GM18861 (cell line): ENCODE results near the gene PLD2.

Source experiments
- ATAC-seq: cut with Tn5 transposase; IDR thresholded peaks from one replicate; pipeline ENCODE4 v1.9.1; 2021; ENCODE audit not compliant: unreplicated experiment

Gene PLD2

DNA sequence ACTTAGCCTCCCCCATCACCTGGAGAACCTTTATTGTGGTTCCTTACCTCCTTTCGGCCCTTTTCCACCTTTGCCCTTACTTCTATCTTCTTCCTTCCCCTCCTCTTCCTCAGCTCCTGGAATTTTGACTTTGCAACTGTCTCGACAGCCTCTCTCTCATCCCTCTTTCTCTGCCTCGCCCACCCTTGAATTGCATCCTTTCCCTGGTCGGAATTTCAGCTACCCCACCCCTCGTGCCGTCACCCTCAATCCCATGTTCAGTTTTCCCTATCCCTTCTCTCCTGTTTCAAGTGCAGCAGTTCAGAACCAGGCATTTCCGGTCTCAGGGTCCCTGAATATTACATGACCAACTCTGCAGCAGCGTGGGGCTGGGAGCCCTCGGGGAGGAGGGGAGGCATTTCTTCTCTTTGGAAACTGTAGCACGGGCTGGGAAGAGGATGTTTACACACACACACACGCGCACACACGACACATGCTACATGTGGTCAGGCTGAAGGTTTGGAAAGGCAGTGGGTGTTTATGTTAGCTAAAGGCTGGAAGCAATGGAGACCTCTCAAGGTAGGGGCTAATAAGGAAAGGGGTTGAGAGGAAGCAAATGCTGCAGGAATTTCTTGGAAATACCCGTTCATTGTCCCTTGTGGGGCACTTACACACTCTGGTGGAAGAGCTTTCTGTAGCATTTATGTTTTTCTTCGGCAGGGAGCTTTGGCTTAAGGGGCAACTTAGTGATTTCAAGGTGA, 27.2 kb downstream of the PLD2 start:
- no peak for ATAC-seq

DNA sequence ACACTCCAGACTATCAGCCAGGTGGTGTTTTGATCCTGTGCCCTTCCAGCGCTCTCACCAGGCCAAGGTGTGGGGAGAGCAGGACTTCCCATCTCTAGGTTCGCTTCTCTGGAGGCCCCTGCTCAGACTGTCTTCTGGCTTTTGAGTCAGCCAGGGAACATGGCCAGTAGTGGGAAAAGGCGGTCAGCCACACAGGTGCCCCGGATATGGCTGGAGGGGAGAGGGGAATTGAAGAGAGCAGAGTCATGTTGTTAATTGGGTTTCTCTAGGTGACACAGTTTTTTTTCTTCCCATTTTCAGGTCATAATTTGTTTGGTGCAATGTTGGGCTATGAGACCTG, 27.7 kb downstream of the PLD2 start:
- no peak for ATAC-seq

DNA sequence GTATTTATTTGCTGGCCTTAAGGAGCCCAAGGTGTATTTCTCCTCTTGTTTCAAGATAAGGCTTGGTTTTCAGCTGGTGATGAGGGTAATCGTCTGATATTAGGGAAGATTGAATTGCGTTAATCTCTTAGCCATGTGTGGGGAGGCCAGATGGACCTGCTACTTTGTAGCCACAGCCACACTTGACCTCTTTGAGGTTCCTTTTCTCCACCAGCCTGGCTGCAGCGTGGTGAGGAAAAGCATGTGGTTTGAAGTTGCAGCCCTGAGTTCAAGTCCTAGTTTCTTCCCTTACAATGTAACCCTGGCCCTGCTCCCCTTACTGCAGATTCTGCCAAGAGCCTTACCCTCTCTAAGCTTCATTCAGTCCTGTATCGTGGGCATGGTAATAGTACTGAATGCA, 29.3 kb downstream of the PLD2 start:
- ATAC-seq: no peak

DNA sequence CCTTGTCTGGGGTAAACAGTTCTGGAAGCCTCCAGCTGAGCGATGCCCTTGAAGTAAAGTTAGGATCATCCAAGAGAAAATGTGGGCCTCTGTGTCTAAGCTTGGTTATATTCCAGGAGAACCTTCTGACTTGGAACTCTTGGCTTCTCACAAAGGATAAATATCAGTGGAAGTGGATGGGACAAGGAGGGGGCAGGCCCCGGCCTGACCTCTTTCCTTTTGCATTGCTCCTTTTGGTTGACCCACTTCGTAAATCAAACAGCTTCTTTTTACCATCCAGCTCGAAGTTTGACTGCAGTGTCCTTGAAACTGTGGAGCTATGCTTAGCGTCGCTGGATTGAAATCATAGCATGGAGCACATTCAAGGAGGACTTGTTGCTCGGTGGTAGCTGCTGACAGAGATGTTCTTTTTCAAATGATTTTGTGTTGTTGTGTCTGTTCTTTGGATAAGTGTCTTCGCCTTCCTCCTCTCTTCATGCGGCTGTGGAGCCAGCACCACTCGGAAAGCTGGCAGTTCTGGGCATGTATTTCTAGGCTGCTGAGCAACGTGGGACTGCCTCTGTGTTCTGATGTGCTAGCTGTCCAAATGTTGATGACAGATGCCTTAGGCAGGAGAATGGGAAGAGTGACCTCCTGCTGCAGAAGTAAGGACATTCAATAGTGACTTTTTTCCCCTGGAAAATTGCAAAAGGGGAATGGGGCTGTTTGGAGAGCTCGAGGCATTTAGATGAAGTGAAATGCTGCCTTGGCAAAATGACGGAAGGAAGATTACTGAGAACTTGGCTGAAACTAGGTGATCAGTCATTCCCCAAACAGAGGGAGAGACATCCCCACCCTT, 30.7 kb downstream of the PLD2 start:
- no peak for ATAC-seq

DNA sequence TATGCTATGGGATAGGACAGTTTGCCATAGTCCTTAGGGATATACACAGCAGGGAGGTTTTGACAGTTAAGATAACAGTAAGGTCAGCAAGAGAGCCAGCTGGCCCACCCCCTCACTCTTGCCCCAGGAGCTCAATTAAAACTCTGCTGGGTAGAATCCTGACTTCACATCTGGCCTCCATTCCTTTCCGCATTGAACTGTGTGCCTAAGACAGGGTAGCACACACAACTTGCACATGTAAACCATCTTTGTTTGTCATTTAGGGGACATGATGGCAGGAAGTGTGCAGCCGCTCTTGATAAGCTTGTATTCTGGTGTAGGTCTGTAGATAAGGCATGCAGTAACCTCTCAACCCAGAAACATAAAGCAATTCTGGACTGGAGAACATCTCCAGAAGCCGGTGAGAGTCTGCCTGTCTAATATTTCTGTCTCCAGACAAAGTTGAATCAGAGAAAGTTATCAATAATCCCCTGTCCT, 31.4 kb downstream of the PLD2 start:
- no peak for ATAC-seq

DNA sequence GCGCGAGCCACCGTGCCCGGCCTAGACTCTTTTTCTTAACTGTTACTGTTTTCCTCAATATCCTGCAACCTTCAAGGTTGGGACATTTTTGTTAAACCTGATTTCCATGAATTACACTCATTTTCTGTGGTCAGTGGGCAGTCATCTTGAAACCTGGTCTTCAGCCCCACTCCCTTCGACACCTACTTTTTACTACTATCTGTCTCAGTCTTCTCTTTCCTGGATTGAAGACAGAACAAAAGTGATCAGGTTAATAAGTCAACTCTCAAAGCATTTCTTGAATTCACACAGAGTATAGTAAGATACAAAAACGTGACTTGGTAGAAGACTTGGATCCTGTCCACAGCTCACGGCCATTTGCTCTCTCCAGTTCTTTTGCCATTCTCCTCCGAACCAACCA, 32.3 kb downstream of the PLD2 start:
- ATAC-seq: no peak

DNA sequence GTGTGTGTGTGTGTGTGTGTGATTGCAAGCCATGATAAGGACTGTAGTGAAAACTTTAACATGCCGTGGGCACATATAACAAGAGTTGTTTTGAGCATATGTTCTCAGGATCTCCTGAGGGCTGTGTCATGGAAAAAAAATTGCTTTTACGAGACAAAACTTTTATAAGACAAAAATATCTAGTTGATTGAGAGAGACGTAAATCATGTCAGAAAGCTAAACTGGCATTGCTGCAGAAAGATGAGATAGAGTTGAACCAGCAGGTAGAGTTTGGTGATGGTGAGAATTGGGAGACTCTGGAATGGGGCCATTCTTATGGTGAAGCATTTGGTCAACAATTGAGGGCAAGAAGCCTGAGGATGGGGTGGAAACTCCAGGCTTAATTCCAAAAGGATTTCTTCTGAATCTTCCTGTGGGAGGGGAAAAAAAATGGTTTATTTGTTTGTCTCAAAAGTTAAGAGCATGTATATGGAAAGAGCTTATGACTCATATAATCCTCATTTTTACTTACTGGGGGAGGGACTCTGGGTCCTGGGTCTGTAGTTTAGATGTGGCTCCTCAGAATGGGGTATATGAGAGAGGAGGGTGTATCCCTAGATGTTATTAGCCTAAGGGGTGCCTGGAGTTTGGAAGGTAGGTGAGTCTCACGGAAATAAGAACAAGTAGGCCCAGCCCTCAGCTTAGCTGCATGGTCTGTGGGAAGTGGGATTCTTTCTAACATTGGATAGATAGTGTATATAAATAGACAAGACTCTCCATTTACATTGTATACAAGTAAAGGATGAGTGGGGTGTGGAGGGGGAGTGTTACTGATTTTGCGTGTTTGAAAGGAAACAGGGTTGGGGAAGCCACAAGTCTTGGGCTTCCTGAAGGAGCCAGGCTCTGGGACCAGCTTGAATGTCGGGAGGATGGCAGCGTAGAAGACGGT, 33.3 kb downstream of the PLD2 start:
- ATAC-seq: no peak

DNA sequence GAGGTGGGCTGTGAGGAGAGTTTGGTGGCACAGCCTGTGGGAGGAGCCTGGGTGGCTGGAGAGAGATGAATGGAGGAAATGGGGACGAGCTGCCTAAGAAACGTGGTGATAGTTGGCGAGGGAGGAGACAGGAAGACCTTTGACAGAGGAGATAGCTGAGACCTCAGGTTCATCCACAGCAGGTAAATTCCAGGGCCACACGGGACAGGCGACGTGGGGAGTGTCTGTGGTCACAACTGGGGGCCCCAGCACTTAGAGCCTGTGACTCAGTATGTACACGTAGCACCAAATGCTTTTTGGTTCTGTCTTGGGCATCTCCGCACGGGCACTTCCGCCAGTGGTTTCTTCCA, 33.9 kb downstream of the PLD2 start:
- no peak for ATAC-seq

DNA sequence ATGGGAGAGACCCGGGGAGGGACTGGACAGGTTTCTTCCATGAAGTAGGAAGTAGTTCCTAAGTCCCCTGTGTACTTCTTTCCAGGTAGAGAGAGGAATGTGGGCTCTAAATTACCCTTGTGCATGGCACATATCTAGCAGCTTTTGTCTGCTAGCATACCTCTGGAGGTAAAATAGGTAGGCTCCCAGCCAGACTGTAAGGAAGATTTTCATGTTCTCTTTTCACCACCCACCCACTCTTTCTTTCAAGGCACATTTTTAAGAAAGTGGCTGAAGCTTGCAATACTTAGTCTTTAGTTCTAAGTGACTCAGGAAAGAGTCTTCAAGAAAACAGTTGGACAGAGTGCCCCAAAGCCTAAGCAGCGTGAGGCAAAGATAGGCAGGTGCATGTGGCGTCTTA, 35.4 kb downstream of the PLD2 start:
- no peak for ATAC-seq

DNA sequence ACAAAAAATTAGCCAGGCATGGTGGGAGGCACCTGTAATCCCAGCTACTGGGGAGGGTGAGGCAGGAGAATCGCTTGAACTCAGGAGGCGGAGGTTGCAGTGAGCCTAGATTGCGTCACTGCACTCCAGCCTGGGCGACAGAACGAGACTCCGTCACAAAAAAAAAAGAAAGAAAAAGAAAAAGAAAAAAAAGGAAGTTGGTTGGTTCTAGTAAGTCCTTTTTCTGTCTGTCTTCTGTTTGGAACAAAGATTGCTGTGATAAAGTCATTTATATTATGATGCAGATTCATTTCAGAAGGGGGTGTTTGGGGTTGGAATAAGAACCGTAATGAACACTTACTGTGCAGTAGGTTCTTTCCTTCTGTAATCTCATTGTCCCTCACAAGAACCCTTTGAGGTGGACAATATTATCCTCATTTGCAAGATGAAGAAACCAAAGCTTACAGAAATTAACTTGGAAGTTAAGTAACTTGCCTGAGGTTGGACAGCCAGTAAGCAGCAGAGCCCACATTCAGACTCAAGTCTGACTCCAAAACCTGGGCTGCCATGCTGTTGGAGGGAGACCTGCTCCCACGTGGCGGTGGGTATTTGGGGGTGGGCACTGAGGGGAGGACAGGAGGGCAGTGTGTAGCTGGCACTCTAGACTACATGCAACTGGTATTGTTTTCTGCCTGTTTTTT, 36.5 kb downstream of the PLD2 start:
- ATAC-seq: no peak

DNA sequence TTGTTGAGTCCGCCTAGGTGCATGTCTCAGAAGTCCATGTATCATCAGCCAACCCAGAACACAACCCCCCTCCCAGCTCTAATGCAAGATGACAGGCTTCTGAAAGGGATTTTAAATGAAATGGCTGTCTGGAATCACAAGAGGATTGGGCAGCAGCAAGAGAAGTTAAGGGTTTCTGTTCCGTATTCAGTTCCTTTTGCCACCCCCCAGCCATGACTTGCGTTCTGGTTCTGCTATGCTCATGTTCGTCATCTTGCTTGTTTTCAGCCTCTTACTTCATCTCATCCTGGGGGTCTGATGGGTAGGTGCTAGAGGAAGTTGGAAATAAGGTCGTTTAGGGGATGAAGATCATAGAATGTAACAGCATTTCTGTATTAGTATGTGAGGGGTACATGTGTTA, 38.2 kb downstream of the PLD2 start:
- ATAC-seq: no peak

DNA sequence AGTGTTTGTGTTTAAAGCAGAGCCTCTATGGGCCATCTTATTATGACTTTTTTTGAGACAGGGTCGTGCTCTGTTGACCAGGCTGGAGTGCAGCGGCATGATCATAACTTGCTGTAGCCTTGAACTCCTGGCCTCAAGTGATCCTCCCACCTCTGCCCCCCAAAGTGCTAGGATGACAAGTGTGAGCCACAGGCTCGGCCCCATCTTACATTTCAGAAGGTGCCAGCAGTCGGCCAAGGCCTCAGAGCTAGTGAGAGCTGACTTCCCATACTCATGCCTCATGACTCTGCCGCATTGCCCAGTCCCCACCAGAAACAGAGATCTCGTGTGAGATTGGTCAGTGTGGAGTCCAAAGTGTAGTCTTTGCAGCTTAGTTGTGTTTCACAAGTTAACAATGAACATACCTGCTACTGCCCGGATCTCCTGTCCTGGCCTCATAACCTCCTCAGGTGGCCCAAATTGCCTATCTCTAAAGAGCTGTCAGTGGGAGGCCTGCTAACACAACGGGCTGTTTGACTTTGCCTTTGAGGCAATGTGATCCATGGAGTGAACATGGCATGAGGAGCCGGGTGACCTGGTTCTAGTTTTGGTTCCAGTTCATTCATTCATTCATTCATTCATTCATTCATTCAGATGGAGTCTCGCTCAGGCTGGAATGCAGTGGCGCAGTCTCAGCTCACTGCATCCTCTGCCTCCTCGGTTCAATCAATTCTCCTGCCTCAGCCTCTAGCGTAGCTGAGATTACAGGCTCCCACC, 39.9 kb downstream of the PLD2 start:
- ATAC-seq: no peak

DNA sequence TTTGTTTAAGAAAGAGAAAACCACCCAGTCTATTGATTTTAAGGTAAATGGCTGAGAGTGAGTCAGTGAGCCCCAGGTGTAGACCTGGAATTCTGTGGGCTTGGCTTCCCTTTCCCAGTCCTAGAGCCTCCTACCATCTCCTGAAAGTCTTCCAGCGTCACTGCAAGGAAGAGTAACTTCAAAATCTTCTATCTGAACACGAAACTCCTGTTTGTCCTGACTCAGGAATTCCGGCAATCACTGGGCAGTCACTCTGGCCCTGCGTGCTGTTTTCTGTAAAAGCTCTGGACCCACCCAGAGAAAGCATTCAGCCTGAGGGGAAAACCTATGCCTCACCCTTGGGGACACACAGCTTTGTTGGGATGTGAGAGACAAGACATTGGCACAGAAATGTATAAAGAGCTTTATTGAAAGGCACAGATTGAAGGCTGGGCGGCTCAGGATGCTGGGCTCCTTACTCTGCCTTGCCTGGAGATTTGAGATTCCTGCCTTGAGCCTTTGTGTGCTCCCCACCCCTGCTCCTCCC, 42.1 kb downstream of the PLD2 start:
- no peak for ATAC-seq

DNA sequence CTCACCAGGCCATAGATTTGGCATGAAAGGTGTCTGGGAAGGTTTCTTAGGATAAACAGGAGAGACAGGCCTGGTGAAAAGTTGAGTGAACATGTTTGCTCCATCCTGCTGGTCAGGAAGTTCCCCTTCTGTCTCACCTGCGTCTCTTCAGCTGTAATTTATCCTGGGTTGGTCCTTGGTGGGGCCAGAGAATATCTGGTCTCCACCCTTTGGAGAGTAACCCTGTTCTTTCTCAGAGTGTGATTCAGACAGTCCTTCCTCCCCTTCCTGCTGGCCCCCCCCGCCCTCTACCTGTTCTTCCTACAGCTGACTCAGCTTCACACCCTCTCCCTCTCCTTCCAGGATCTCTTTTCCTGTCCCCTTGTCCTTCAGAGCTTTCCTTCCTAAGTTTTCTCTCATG, 43.3 kb downstream of the PLD2 start:
- ATAC-seq: no peak

DNA sequence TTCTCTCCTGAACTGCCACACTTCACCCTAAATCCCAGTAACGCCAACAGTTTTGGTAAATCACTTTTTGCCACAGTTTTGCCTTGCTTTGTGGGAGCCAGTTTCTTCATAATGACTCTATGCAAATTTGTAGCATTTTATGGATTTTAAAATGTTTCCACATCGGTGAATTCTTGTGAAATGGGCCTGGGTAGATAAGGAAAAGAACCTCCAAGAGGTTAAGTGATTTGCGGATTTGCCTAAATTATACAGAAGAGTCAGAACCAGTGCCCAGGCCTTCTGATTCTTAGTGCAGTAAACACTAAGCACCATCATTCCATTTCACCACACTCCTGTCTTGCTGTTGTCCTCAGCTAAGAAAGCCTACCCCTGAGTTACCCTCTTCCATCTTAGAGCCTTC, 44.1 kb downstream of the PLD2 start:
- no peak for ATAC-seq

DNA sequence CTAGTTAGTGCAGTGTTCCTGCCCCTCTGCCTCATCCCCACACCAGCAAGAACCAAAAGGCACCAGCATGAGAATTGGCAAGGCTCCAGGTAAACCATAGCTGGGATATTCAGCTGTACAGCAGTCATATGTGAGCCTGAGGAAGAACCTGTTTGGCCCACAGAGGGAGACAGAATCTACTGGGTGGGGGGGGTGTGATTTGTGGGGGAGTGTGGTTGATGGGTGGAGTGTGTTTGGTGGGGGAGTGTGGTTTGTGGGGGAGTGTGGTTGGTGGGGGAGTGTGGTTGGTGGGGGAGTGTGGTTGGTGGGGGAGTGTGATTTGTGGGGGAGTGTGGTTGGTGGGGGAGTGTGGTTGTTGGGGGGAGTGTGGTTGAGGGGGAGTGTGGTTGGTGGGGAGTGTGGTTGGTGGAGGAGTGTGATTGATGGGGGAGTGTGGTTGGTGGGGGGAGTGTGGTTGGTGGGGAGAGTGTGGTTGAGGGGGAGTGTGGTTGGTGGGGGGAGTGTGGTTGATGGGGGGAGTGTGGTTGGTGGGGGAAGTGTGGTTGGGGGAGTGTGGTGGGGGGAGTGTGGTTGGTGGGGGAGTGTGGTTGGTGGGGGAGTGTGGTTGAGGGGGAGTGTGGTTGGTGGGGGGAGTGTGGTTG, 45.7 kb downstream of the PLD2 start:
- no peak for ATAC-seq

DNA sequence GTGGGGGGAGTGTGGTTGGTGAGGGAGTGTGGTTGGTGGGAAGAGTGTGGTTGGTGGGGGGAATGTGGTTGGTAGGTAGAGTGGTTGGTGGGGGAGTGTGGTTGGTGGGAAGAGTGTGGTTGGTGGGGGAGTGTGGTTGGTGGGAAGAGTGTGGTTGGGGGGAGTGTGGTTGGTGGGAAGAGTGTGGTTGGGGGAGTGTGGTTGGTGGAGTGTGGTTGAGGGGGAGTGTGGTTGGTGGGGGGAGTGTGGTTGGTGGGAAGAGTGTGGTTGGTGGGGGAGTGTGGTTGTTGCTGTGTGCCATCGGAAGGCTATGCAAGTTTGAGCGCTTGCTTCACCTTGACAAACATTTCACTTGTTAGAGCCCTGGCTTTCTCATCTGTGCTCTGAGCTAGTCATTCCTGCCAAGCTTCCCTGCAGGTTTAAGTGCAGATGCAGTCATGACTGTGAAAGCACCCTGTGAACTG, 46.3 kb downstream of the PLD2 start:
- ATAC-seq: no peak

DNA sequence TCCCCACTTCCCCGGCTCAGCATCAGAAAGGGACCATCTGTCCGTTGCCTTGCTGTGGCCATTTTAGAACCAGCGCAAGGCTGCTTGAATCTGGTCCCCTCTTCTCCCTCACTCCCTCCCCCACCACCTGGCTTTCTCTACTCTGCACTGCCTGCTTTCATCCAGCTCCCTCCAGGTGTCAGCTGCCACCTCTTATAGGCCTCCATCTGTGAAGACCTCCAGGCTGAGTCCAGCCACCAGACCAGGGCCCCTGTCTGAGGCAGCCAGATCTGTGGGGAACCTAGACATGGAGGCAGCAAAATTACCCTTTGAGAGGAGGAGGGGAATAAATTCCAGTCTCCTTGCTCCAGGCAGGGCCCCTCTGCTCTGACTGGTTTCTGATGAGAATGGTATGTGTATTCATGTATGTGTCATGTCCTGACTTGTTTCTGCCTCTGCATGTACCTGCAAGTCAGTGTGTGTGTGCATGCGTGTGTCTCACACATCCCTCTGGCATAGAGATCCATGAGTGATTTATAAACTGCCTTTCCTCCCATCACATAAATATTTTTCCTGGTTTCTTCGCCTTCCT, 47.2 kb downstream of the PLD2 start:
- ATAC-seq: no peak

DNA sequence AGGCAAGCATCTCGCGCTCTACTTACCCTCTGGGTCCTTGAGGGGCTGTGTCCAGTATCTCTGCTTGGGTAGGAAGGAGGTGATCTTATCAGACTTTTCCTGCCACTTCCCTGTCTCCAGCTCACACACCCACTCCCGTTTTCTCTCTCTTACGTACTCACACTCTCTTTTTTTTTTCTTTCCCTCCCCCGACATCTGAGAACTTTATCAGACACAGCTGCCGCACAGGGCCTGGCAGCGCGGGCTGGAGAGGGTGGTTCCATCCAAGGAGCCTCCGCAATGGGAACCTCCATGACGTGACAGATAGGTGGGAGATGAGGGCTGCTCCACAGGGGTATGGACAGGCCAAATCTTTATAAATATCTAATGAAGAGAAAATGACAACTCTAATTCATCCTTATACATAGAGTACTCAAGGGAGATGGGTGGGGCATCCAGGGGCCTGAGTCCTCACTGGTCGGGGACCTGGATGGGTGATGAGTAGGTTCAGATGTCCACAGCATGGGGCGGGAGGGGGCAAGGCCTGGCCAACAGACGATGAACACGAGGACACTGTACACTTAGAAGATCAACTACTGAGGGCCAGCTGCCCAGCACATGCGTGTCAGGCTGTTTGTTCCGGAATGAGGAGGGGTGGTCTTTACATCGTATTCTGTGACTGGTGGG, 49.5 kb downstream of the PLD2 start:
- no peak for ATAC-seq
